ENCODE measurements around the gene SLC36A4. TPM values are rescaled to one million over a fixed set of nuclear protein-coding genes. Genes with fewer than 3 reads are reported as not detected.

The SLC36A4 gene
- total RNA-seq, 2 donors from 2014 or later: 18.0 to 20.2 TPM

GRCh38 chr11:93099806-93100205 lies 98.0 kb downstream of the SLC36A4 start:
- Mint-ChIP-seq H3K36me3 (ENCODE audit: insufficient read depth in 2 of 2) (peaks cover 0 to 2% of the 10 kb centered on the region in 2 donors), H3K27ac (no peak overlapping the region), H3K4me3 (no peak overlapping the region)

More at GRCh38 chr11:93099806-93100205, 98.0 kb downstream of the SLC36A4 start:
- ATAC-seq (replicated peaks in 1 of 2) (no peak), DNase-seq (no peak)
- Mint-ChIP-seq H3K27me3 (ENCODE audit: low read depth) (peaks cover 4% of the 10 kb centered on the region), H3K9me3 (peaks cover 4 to 9% of the 10 kb centered on the region in 2 donors), H3K4me1 (ENCODE audit: low read depth) (no peaks in the 10 kb centered on the region)

Other genes with a start within 250 kb of the SLC36A4 start
- not detected for gene MTNR1B, start 228.3 kb downstream of the SLC36A4 start, total RNA-seq
- not detected for gene DEUP1, start 132.8 kb upstream of the SLC36A4 start, total RNA-seq

Data from activated T-cell treated with anti-CD3 and anti-CD28 coated beads, Interleukin-2, amount 50 U/mL, for 72 hours (primary cell).